Measurements from ENCODE around the gene PLEKHS1. TPM values are rescaled to one million over a fixed set of nuclear protein-coding genes. Genes with fewer than 3 reads are reported as not detected.

The PLEKHS1 gene
- total RNA-seq, 4 donors from 2014 or later: 0.60 to 12.0 (median 5.8) TPM

- Histone ChIP-seq H3K36me3 (no peaks in the 10 kb centered on the region), H3K4me1 (peaks cover 0 to 12% (median 10%) of the 10 kb centered on the region in 4 donors), H3K27ac (peak overlapping the region; percentile 36 to 66 (median 39)), H3K9me3 (no peaks in the 10 kb centered on the region), H3K27me3 (no peaks in the 10 kb centered on the region), H3K4me3 (no peak overlapping the region)
- no peak for TF ChIP-seq CTCF (IDR thresholded peaks at IDR 0.05)
- TF ChIP-seq EP300 (IDR thresholded peaks at IDR 0.05; ENCODE audit: low read depth): no peak
- no peak for TF ChIP-seq POLR2A (IDR thresholded peaks at IDR 0.05)
- peak in 1 of 3 donors; percentile 41 for TF ChIP-seq POLR2AphosphoS5 (IDR thresholded peaks at IDR 0.05)
- in situ Hi-C loops (cut with MboI; ENCODE audit: low pct_ligation_motif_present in 1 of 4, low pct_unique_long_range_greater_than_20kb in 1 of 4, low sequenced_read_pairs in 3 of 4) (no loop called here), intact Hi-C loops (cut with DNase I; ENCODE audit: low total_unique reads) (no loop called here)
- DNase-seq: no peak
- 36% methylated on average over 9 of the region's 9 CpGs; no CpG with 5 or more reads in 1 of the 2 donors for WGBS, 2 donors (ENCODE audit: low coverage in 1 of 2)
Measured at GRCh38 chr10:113788604-113789083, 37.2 kb downstream of the PLEKHS1 start.

- intact Hi-C loops (cut with DNase I; ENCODE audit: low total_unique reads): no loop called here
- in situ Hi-C loops (cut with MboI; ENCODE audit: low pct_ligation_motif_present in 1 of 4, low pct_unique_long_range_greater_than_20kb in 1 of 4, low sequenced_read_pairs in 3 of 4): no loop called here
- 53 to 80% methylated on average over 1 to 2 of the region's 2 CpGs for WGBS, 2 donors (ENCODE audit: low coverage in 1 of 2)
- no peaks in the 10 kb centered on the region for H3K9me3 ChIP-seq
- no peaks in the 10 kb centered on the region for H3K27me3 ChIP-seq
- no peak overlapping the region for H3K27ac ChIP-seq
- H3K4me3 ChIP-seq: no peak overlapping the region
- no peaks in the 10 kb centered on the region for H3K36me3 ChIP-seq
- DNase-seq: no peak
- TF ChIP-seq EP300 (IDR thresholded peaks at IDR 0.05; ENCODE audit: low read depth): no peak
- TF ChIP-seq POLR2AphosphoS5 (IDR thresholded peaks at IDR 0.05): no peak
- no peak for TF ChIP-seq CTCF (IDR thresholded peaks at IDR 0.05)
- TF ChIP-seq POLR2A (IDR thresholded peaks at IDR 0.05): no peak
- H3K4me1 ChIP-seq: peaks cover 0 to 12% (median 10%) of the 10 kb centered on the region in 4 donors
Measured at GRCh38 chr10:113791691-113792090, 40.2 kb downstream of the PLEKHS1 start.

GRCh38 chr10:113801569-113801968 is 50.1 kb downstream of the PLEKHS1 start:
- no peak overlapping the region for H3K4me3 ChIP-seq
- no peaks in the 10 kb centered on the region for H3K36me3 ChIP-seq
- TF ChIP-seq POLR2A (IDR thresholded peaks at IDR 0.05) (no peak), CTCF (IDR thresholded peaks at IDR 0.05) (no peak), EP300 (IDR thresholded peaks at IDR 0.05; ENCODE audit: low read depth) (no peak), POLR2AphosphoS5 (IDR thresholded peaks at IDR 0.05) (no peak)
- peak overlapping the region in 1 of 4 donors; percentile 21 for H3K27ac ChIP-seq
- in situ Hi-C loops (cut with MboI; ENCODE audit: low pct_ligation_motif_present in 1 of 4, low pct_unique_long_range_greater_than_20kb in 1 of 4, low sequenced_read_pairs in 3 of 4) (loop anchor here in 1 of 4 donors (25.0 kb wide), 1 partner anchor 311 kb away; no protein-coding TSS in a partner anchor), intact Hi-C loops (cut with DNase I; ENCODE audit: low total_unique reads) (loop anchor here (5.0 kb wide), 1 partner anchor 301 kb away; no protein-coding TSS in a partner anchor)
- H3K4me1 ChIP-seq: peaks cover 0 to 4% (median 0%) of the 10 kb centered on the region in 4 donors
- no peak for DNase-seq
- no peaks in the 10 kb centered on the region for H3K27me3 ChIP-seq
- 50 to 69% methylated on average over 6 of the region's 6 CpGs for WGBS, 2 donors (ENCODE audit: low coverage in 1 of 2)
- H3K9me3 ChIP-seq: no peaks in the 10 kb centered on the region

- no peaks in the 10 kb centered on the region for H3K9me3 ChIP-seq
- no peaks in the 10 kb centered on the region for H3K27me3 ChIP-seq
- intact Hi-C loops (cut with DNase I; ENCODE audit: low total_unique reads): loop anchor here (5.0 kb wide), 1 partner anchor 299 kb away; no protein-coding TSS in a partner anchor
- 18 to 44% methylated on average over 3 to 4 of the region's 4 CpGs for WGBS, 2 donors (ENCODE audit: low coverage in 1 of 2)
- in situ Hi-C loops (cut with MboI; ENCODE audit: low pct_ligation_motif_present in 1 of 4, low pct_unique_long_range_greater_than_20kb in 1 of 4, low sequenced_read_pairs in 3 of 4): loop anchor here in 1 of 4 donors (25.0 kb wide), 1 partner anchor 309 kb away; no protein-coding TSS in a partner anchor
- peaks cover 0 to 4% (median 0%) of the 10 kb centered on the region in 4 donors for H3K4me1 ChIP-seq
- TF ChIP-seq EP300 (IDR thresholded peaks at IDR 0.05; ENCODE audit: low read depth) (no peak), POLR2A (IDR thresholded peaks at IDR 0.05) (no peak), POLR2AphosphoS5 (IDR thresholded peaks at IDR 0.05) (no peak), CTCF (IDR thresholded peaks at IDR 0.05) (no peak)
- no peak overlapping the region for H3K27ac ChIP-seq
- no peak overlapping the region for H3K4me3 ChIP-seq
- H3K36me3 ChIP-seq: no peaks in the 10 kb centered on the region
- no peak for DNase-seq
Measured at GRCh38 chr10:113802997-113803396, 51.5 kb downstream of the PLEKHS1 start.
